ENCODE measurements around the gene ZMAT2. TPM values are rescaled to one million over a fixed set of nuclear protein-coding genes. Genes with fewer than 3 reads are reported as not detected.
"Not testable (repeated sequence)": the region's sequence is repeated elsewhere in the genome, so short reads cannot be mapped to it uniquely, and the experiment has no call there.

Gene ZMAT2, protein sequence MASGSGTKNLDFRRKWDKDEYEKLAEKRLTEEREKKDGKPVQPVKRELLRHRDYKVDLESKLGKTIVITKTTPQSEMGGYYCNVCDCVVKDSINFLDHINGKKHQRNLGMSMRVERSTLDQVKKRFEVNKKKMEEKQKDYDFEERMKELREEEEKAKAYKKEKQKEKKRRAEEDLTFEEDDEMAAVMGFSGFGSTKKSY
- total RNA-seq (ENCODE audit: low replicate concordance): 62.2 and 71.5 TPM in 2 replicates

DNA sequence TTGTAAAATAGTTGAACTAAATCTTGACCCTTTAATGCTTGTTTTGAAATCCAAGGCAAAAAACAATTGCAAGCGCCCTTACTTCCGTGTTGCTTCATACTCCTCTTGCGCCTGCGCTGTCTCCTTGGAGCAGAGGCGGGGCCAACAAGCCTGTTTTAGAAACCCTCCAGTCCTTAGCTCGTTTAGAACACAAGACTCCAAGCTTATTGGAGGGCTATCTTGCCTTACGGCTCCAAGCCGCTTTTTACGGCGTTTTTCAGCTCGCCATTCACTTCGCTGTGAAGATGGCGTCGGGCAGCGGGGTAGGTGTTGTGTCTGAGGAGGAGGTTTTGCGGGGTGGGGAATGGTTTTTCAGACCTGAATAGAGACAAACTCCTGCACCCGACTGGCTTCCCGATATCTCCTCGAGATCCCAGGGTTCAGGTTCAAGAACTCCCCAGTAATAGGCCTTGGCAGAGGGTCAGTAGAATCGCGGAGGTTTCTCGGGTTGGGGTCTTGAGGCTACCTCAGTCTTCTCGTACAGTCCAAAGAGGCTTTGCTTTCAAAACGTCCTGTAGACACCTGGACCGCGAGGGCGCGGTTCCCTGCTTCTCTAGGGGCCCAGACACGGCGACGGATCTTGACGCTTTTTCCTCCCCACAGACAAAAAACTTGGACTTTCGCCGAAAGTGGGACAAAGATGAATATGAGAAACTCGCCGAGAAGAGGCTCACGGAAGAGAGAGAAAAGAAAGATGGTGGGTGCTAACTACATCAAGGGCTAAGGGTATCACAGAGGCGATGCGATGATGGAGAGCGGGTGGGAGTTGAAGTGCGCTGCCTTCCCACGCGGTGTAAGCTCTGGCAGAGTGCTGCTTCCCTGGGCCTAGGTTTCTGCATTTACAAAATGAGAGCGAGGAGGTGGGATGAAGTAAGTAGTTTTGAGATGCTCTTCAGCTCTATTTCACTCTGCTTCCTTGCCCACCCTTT is at the start of gene ZMAT2:
Gene ZMAT2, plus strand, starts transcription at position 271 of the 968 bp plus-strand sequence. Its CDS starts 14 bp downstream, at position 285.
- peaks cover 2% of the 10 kb centered on the region for H3K27me3 Mint-ChIP-seq (ENCODE audit: insufficient read depth, low read depth)
- Histone ChIP-seq H3K4me2 (peak within 1 kb of the TSS; percentile 86), H4K20me1 (ENCODE audit: low read depth) (no peaks in the 10 kb centered on the region), H3K4me3 (peak within 1 kb of the TSS; percentile 92), H3F3A (ENCODE audit: low read depth) (peaks cover 10% of the 10 kb centered on the region), H3K27ac (no peak within 1 kb of the TSS), H3K9ac (peak within 1 kb of the TSS; percentile 86), H3K27me3 (no peaks in the 10 kb centered on the region), H3K79me2 (ENCODE audit: low read depth) (peaks cover 20% of the 10 kb centered on the region), H2AFZ (replicated peaks) (peak within 1 kb of the TSS; percentile 70), H3K36me3 (peaks cover 16% of the 10 kb centered on the region), H3K9me3 (ENCODE audit: low read depth) (no peaks in the 10 kb centered on the region), H3K4me1 (no peaks in the 10 kb centered on the region)
- peak within 1 kb of the TSS; percentile 93 for H3K4me3 Mint-ChIP-seq
- no peaks in the 10 kb centered on the region for H3K9me3 Mint-ChIP-seq
- DNase-seq (ENCODE audit: low spot score): peak; percentile 97
- TF ChIP-seq, protein P1, sequence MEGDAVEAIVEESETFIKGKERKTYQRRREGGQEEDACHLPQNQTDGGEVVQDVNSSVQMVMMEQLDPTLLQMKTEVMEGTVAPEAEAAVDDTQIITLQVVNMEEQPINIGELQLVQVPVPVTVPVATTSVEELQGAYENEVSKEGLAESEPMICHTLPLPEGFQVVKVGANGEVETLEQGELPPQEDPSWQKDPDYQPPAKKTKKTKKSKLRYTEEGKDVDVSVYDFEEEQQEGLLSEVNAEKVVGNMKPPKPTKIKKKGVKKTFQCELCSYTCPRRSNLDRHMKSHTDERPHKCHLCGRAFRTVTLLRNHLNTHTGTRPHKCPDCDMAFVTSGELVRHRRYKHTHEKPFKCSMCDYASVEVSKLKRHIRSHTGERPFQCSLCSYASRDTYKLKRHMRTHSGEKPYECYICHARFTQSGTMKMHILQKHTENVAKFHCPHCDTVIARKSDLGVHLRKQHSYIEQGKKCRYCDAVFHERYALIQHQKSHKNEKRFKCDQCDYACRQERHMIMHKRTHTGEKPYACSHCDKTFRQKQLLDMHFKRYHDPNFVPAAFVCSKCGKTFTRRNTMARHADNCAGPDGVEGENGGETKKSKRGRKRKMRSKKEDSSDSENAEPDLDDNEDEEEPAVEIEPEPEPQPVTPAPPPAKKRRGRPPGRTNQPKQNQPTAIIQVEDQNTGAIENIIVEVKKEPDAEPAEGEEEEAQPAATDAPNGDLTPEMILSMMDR (IDR thresholded peaks at IDR 0.05): no peak
- no peak for TF ChIP-seq EZH2phosphoT487 (IDR thresholded peaks at IDR 0.05)
- no peak for TF ChIP-seq EZH2 (IDR thresholded peaks at IDR 0.05)
- H3K36me3 Mint-ChIP-seq: peaks cover 37% of the 10 kb centered on the region
- peaks cover 18% of the 10 kb centered on the region for H3K4me1 Mint-ChIP-seq
- peak within 1 kb of the TSS; percentile 95 for H3K27ac Mint-ChIP-seq

DNA sequence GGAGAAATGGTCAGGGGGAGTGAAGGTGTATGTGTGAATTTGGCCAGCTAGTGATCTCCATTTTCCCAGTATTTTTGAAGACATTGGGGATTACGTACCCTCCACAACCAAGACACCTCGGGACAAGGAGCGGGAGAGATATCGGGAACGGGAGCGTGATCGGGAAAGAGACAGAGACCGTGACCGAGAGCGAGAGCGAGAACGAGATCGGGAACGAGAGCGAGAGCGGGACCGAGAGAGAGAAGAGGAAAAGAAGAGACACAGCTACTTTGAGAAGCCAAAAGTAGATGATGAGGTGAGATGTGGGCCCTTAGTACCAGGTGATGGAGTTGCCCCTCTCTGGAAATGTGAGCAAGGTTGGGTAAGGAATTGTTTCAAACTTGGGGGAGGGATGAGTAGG is 41.4 kb upstream of the ZMAT2 start:
- H3K4me3 ChIP-seq: no peak overlapping the region
- H3K27me3 ChIP-seq: no peaks in the 10 kb centered on the region
- H3K79me2 ChIP-seq (ENCODE audit: low read depth): no peaks in the 10 kb centered on the region
- Mint-ChIP-seq H3K4me1 (peaks cover 2% of the 10 kb centered on the region), H3K27me3 (ENCODE audit: insufficient read depth, low read depth) (no peaks in the 10 kb centered on the region), H3K27ac (no peak overlapping the region), H3K9me3 (no peaks in the 10 kb centered on the region), H3K36me3 (peaks cover 47% of the 10 kb centered on the region), H3K4me3 (no peak overlapping the region)
- peaks cover 10% of the 10 kb centered on the region for H3F3A ChIP-seq (ENCODE audit: low read depth)
- peaks cover 1% of the 10 kb centered on the region for H3K4me1 ChIP-seq
- H2AFZ ChIP-seq (replicated peaks): no peak overlapping the region
- DNase-seq (ENCODE audit: low spot score): no peak
- H4K20me1 ChIP-seq (ENCODE audit: low read depth): no peaks in the 10 kb centered on the region
- H3K9me3 ChIP-seq (ENCODE audit: low read depth): no peaks in the 10 kb centered on the region
- no peaks in the 10 kb centered on the region for H3K36me3 ChIP-seq
- H3K9ac ChIP-seq: no peak overlapping the region
- no peak overlapping the region for H3K4me2 ChIP-seq
- TF ChIP-seq, protein P1 (IDR thresholded peaks at IDR 0.05): no peak
- TF ChIP-seq EZH2 (IDR thresholded peaks at IDR 0.05): no peak
- H3K27ac ChIP-seq: no peak overlapping the region

DNA sequence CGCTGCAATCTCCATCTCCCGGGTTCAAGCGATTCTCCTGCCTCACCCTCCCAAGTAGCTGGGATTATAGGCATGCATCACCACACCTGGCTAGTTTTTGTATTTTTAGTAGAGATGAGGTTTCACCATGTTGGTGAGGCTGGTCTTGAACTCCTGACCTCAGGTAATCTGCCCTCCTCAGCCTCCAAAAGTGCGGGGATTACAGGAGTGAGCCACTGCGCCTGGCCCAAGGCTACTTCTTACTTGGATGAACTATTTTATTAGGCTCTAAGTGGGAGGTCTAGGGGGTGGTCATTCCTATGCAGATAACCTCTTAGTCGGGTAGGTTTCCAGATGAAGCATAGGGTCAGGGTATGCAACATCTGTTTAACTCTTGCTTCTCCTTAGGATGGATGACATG is 39.9 kb upstream of the ZMAT2 start:
- H3K36me3 Mint-ChIP-seq: peaks cover 35% of the 10 kb centered on the region
- H3K4me1 Mint-ChIP-seq; H3K36me3 ChIP-seq; H3K27me3 ChIP-seq; DNase-seq (ENCODE audit: low spot score); H4K20me1 ChIP-seq (ENCODE audit: low read depth); H3K9ac ChIP-seq; H3K79me2 ChIP-seq (ENCODE audit: low read depth); H3K27ac ChIP-seq; H2AFZ ChIP-seq (replicated peaks); H3K4me3 Mint-ChIP-seq; H3K27ac Mint-ChIP-seq; H3K4me3 ChIP-seq; H3K9me3 Mint-ChIP-seq; H3K27me3 Mint-ChIP-seq (ENCODE audit: insufficient read depth, low read depth); H3K4me2 ChIP-seq; H3K9me3 ChIP-seq (ENCODE audit: low read depth); H3K4me1 ChIP-seq: not testable (repeated sequence)
- H3F3A ChIP-seq (ENCODE audit: low read depth): peaks cover 17% of the 10 kb centered on the region
